22Rv1 (cell line): ENCODE results near the gene KCNC4.

Source experiments
- CTCF ChIP-seq: fragments of 450-650 bp; IDR thresholded peaks from 2 replicates; pipeline ENCODE4 v1.5.1; 2017; ENCODE audit warnings: mild to moderate bottlenecking
- ZFX ChIP-seq: fragments of 450-650 bp; IDR thresholded peaks from 2 replicates; pipeline ENCODE4 v1.6.1; 2017; ENCODE audit warnings: antibody characterized with exemption, borderline replicate concordance

DNA sequence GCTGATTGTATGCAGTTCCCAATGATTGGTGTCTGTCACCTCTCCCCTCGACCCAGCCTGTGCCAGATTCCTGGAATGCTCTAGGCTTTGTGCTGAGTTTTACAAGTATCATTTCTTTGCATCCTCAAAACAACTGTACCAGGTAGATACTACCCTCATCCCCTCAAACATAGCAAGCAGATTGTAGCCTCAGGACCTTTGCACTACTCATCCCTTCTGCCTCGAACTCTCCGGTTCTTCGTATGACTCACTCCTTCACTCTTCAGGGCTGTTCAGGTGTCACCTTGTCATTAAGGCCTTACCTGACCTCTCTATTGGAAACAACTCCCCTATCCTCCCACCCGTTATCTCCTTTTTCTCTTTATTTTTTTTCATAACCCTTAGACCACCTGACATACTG lies 8.0 kb downstream of the KCNC4 start:
- no peak for TF ChIP-seq CTCF
- no peak for TF ChIP-seq ZFX
